Measurements from ENCODE around the gene GTF2IRD2. TPM values are rescaled to one million over a fixed set of nuclear protein-coding genes. Genes with fewer than 3 reads are reported as not detected.
"Not testable (repeated sequence)": the region's sequence is repeated elsewhere in the genome, so short reads cannot be mapped to it uniquely, and the experiment has no call there.

The GTF2IRD2 gene
- total and polyA plus RNA-seq, 2 experiments from 2014 or later: 0.45 to 14.6 TPM

DNA sequence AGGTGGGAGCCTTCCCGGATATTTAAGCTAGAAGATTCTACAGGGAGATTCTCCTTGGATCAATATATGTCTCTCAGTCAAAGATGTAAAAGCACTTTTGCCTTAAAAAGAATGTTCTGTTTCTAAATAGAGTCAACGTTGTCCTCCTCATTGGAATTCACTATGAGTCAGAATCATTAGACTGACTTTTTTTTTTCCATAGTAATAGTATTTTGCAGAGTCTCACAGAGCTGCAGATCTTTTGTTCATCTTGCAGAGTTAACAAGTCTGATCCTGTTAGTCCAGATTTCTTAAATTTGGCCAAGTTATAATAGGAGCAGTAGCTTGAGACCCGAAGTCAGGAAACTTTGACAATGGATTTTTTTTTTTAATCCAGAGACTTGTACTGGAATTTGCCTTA lies 92.4 kb downstream of the GTF2IRD2 start:
- not testable (repeated sequence) for H3K4me3 ChIP-seq; H3K27ac Mint-ChIP-seq; H3K27me3 Mint-ChIP-seq (ENCODE audit: insufficient read depth, low read depth, poor library complexity); H3K9me3 Mint-ChIP-seq; DNase-seq (ENCODE audit: low spot score); H3K79me2 ChIP-seq (replicated peaks; ENCODE audit: insufficient read depth); ATAC-seq; H2AFZ ChIP-seq; H3F3A ChIP-seq (replicated peaks; ENCODE audit: low read depth); H3K9me2 ChIP-seq (ENCODE audit: insufficient read depth); H3K27me3 ChIP-seq (ENCODE audit: insufficient read depth); H3K4me1 ChIP-seq (ENCODE audit: insufficient read depth); H3K27ac ChIP-seq (ENCODE audit: low read depth); H3K36me3 ChIP-seq (ENCODE audit: insufficient read depth); H3K4me3 Mint-ChIP-seq; H3K4me2 ChIP-seq; H3K4me1 Mint-ChIP-seq; H4K20me1 ChIP-seq (replicated peaks; ENCODE audit: insufficient read depth); H3K36me3 Mint-ChIP-seq (ENCODE audit: low read depth)

DNA sequence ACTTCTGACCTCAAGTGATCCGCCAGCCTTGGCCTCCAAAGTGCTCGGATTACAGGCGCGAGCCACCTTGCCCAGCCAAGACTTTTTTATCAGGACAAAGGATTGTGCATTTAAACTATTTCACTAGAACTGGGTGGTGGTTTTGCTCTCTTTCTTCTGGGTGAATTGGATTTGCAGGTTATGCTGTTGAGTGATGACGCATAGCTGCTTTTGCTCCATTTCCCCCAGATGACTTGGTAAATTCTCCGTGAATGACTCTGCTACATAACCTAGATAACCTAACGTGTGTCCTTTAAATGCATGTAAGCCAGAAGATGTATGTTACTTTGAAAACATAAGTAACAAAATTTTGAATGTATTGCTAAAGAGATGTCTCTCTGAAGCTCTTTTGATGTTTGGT lies 93.1 kb downstream of the GTF2IRD2 start:
- not testable (repeated sequence) for ATAC-seq; H2AFZ ChIP-seq; H3K9me3 Mint-ChIP-seq; H3K79me2 ChIP-seq (replicated peaks; ENCODE audit: insufficient read depth); H3K4me3 Mint-ChIP-seq; H3F3A ChIP-seq (replicated peaks; ENCODE audit: low read depth); H3K27me3 ChIP-seq (ENCODE audit: insufficient read depth); H3K4me3 ChIP-seq; H3K27ac ChIP-seq (ENCODE audit: low read depth); H3K9me2 ChIP-seq (ENCODE audit: insufficient read depth); H3K4me2 ChIP-seq; H3K27ac Mint-ChIP-seq; H3K4me1 Mint-ChIP-seq; H3K27me3 Mint-ChIP-seq (ENCODE audit: insufficient read depth, low read depth, poor library complexity); H3K4me1 ChIP-seq (ENCODE audit: insufficient read depth); DNase-seq (ENCODE audit: low spot score); H4K20me1 ChIP-seq (replicated peaks; ENCODE audit: insufficient read depth); H3K36me3 Mint-ChIP-seq (ENCODE audit: low read depth); H3K36me3 ChIP-seq (ENCODE audit: insufficient read depth)

DNA sequence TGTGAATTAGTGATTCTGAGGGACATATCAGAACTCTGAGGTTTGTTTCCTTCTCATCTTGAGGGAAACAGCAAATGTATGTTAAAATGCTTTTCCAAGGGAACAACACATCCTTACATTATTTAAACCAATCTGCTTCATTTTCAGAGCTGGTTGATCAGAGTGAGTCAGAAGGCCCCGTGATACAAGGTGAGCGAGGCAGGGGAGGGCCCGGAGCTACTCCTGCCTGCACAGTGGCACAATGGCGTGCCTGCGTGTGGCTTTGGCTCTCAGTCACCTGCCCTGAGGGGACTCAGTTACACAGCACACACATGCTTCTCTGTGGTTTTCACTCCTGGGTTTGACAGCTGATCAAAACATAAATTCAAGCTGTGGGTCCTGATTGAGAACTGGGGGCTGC lies 94.7 kb downstream of the GTF2IRD2 start:
- H3K36me3 Mint-ChIP-seq (ENCODE audit: low read depth); H3K4me2 ChIP-seq; H3K9me3 Mint-ChIP-seq; H4K20me1 ChIP-seq (replicated peaks; ENCODE audit: insufficient read depth); H3F3A ChIP-seq (replicated peaks; ENCODE audit: low read depth); H3K9me2 ChIP-seq (ENCODE audit: insufficient read depth); H3K27ac ChIP-seq (ENCODE audit: low read depth); H3K4me1 ChIP-seq (ENCODE audit: insufficient read depth); H3K4me3 Mint-ChIP-seq; H3K27me3 ChIP-seq (ENCODE audit: insufficient read depth); H3K79me2 ChIP-seq (replicated peaks; ENCODE audit: insufficient read depth); H3K4me1 Mint-ChIP-seq; H3K36me3 ChIP-seq (ENCODE audit: insufficient read depth); ATAC-seq; DNase-seq (ENCODE audit: low spot score); H3K27me3 Mint-ChIP-seq (ENCODE audit: insufficient read depth, low read depth, poor library complexity); H2AFZ ChIP-seq; H3K4me3 ChIP-seq; H3K27ac Mint-ChIP-seq: not testable (repeated sequence)

DNA sequence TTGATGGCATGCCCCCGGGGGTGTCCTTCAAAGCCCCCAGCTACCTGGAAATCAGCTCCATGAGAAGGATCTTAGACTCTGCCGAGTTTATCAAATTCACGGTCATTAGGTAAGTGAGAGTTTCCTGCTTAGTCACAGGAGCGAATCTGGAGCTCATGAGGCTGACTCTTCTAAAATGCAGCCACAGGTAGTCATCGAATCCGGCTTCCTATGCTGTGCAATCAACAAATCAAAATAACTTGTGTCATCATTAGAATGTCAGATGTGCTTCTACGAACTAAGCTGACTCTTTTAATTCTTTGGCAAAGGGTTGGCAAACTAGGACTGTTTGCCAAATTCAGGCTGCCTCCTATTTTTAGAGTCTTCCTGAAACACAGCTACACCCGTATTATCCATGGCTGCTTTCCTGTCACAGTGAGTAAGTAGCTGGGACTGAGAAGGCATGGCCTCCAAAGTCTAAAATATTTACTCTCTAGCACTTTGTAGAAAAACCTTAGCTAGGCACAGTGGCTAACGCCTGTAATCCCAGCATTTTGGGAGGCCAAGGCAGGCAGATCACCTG lies 97.4 kb downstream of the GTF2IRD2 start:
- not testable (repeated sequence) for H3K79me2 ChIP-seq (replicated peaks; ENCODE audit: insufficient read depth); H3K27me3 Mint-ChIP-seq (ENCODE audit: insufficient read depth, low read depth, poor library complexity); H3K4me3 ChIP-seq; H3K36me3 ChIP-seq (ENCODE audit: insufficient read depth); H3K27ac ChIP-seq (ENCODE audit: low read depth); H3K9me2 ChIP-seq (ENCODE audit: insufficient read depth); H4K20me1 ChIP-seq (replicated peaks; ENCODE audit: insufficient read depth); DNase-seq (ENCODE audit: low spot score); H3K27ac Mint-ChIP-seq; H3K9me3 Mint-ChIP-seq; H3K4me1 Mint-ChIP-seq; H3K4me2 ChIP-seq; H3K27me3 ChIP-seq (ENCODE audit: insufficient read depth); H3F3A ChIP-seq (replicated peaks; ENCODE audit: low read depth); ATAC-seq; H3K4me1 ChIP-seq (ENCODE audit: insufficient read depth); H3K36me3 Mint-ChIP-seq (ENCODE audit: low read depth); H3K4me3 Mint-ChIP-seq; H2AFZ ChIP-seq

Small RNAs within 50 kb of the gene (small RNA-seq; reads per million reads assigned to genes)
- not detected for gene RF00019 (ENCODE audit: low replicate concordance)

Other genes starting within 250 kb of the GTF2IRD2 start
- 219 and 242 TPM in 2 replicates for gene GTF2I, start 193.9 kb downstream of the GTF2IRD2 start, total RNA-seq (2014; rRNA removed; shearing (Covaris generic))
- gene GTF2I, start 193.9 kb downstream of the GTF2IRD2 start, polyA plus RNA-seq (2016; fragmentation: Nextera tagmentation; extraction: Ambion mirVana): 184 and 204 TPM in 2 replicates
- gene NCF1, start 77.6 kb downstream of the GTF2IRD2 start, total RNA-seq (2014; rRNA removed; shearing (Covaris generic)): 0.49 and 1.0 TPM in 2 replicates
- 1.4 and 3.1 TPM in 2 replicates for gene NCF1, start 77.6 kb downstream of the GTF2IRD2 start, polyA plus RNA-seq (2016; fragmentation: Nextera tagmentation; extraction: Ambion mirVana)
- 26.1 and 35.7 TPM in 2 replicates for gene CASTOR2, start 113.1 kb upstream of the GTF2IRD2 start, total RNA-seq (2014; rRNA removed; shearing (Covaris generic))
- gene CASTOR2, start 113.1 kb upstream of the GTF2IRD2 start, polyA plus RNA-seq (2016; fragmentation: Nextera tagmentation; extraction: Ambion mirVana): 3.2 and 4.1 TPM in 2 replicates
- 50.4 and 55.1 TPM in 2 replicates for gene RCC1L, start 222.2 kb upstream of the GTF2IRD2 start, total RNA-seq (2014; rRNA removed; shearing (Covaris generic))
- gene RCC1L, start 222.2 kb upstream of the GTF2IRD2 start, polyA plus RNA-seq (2016; fragmentation: Nextera tagmentation; extraction: Ambion mirVana): 20.3 and 21.1 TPM in 2 replicates
- 8.8 and 11.1 TPM in 2 replicates for gene GTF2IRD2B, start 241.0 kb upstream of the GTF2IRD2 start, total RNA-seq (2014; rRNA removed; shearing (Covaris generic))
- gene GTF2IRD2B, start 241.0 kb upstream of the GTF2IRD2 start, polyA plus RNA-seq (2016; fragmentation: Nextera tagmentation; extraction: Ambion mirVana): 27.0 and 27.6 TPM in 2 replicates